Left cardiac atrium (tissue), 4 donors: Measurements from ENCODE around the gene SRSF1. TPM values are rescaled to one million over a fixed set of nuclear protein-coding genes. Genes with fewer than 3 reads are reported as not detected.
A peak's percentile ranks its signal among the peaks of the same experiment; 100 is the strongest.
"Not testable (repeated sequence)": the region's sequence is repeated elsewhere in the genome, so short reads cannot be mapped to it uniquely, and the experiment has no call there.

ENCODE experiments used
- ATAC-seq, 2 donors: fragments of 200-7000 bp; cut with Tn5 transposase; one replicate each; pipeline ENCODE4 v1.9.1; 2020; ENCODE audit warnings: mild to moderate bottlenecking in 2 of 2, moderate library complexity in 2 of 2
- DNase-seq: peaks from one replicate; pipeline ENCODE4 v3.0.0-alpha.2; 2020
- intact Hi-C, 2 donors: fragments of 100-400 bp; cut with DNase I; formaldehyde crosslinking; loops; one replicate each; pipeline versions ENCODE4 v1.14.1 to v1.15.1; 2022 to 2023
- long read RNA-seq: library from polyadenylated mRNA; unstranded; transcript quantifications from one replicate; pipeline ENCODE4 v2.0.0, GENCODE V29; 2021
- total RNA-seq, 2 donors: library from RNA; stranded (reverse); fragmentation: NEBNext Ultra II Directional; extraction: Animal tissue kit (Norgen Biotek cat#: 25700); gene quantifications; one replicate each; pipeline ENCODE4 v1.2.1, GENCODE V29; 2021
- donor health status: DM: no; HTN: yes; CAD: no.
- donor health status: DM: no; HTN: yes; CAD: no; lungs with severe emphysema.
- donor health status: DM: yes; HTN: yes; CAD: no.
- donor health status: Dilated cardiomyopathy.

The SRSF1 gene, protein sequence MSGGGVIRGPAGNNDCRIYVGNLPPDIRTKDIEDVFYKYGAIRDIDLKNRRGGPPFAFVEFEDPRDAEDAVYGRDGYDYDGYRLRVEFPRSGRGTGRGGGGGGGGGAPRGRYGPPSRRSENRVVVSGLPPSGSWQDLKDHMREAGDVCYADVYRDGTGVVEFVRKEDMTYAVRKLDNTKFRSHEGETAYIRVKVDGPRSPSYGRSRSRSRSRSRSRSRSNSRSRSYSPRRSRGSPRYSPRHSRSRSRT
- 100 to 1,000 TPM; 113 to 137 TPM for total RNA-seq
- long read RNA-seq, transcript SRSF1-201 (4 exons, 1,513 nt) = major isoform, 70 of 85 reads
- long read RNA-seq, partial matches to known transcripts = 2 of 85 reads
- long read RNA-seq, other reads (novel, unspliced or antisense) = 11 of 85 reads

DNA sequence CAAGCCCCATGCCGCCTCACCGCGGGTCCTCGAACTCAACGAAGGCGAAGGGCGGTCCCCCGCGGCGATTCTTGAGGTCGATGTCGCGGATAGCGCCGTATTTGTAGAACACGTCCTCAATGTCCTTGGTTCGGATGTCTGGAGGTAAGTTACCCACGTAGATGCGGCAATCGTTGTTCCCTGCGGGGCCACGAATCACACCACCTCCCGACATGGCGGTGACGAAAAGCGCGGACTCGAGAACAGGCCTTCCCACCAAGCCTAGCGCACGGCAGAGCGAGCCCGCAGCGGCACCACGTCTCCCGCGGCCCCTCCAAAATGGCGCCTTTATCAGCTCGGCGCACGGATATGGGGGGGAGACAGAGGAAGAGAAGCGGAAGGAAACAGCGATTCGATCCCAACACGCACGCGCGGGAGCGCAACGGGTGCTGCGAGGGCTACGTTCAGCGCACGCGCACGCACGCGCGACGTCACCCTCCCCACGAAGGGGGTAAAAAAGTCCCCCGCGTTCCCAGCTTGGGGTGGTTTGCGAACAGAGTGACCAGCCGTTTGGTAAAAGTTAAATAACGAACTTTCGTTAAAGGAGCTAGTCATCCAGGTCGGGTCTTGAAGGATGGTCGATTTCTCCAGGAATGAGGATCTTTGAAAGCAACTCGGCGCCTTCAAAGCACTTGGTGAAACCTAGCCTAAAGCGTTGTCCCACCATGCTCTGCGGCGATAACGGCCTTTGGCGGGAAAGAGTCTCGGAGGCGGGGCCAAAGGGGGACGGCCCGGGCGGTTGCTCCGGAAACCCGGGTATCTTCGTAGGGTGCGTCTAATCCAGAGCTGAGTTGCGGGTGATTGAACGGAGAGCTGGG, at the start of gene SRSF1:
Gene SRSF1, minus strand, starts transcription at position 323 of the 857 bp plus-strand sequence. Its CDS starts 109 bp downstream, at position 214.
- DNase-seq (peak; percentile 98), ATAC-seq (peak; percentile 96)
- intact Hi-C loops = loop anchor here (5.0 to 10.0 kb wide), 3 partner anchors 80 to 108 kb away; no protein-coding TSS in a partner anchor

DNA sequence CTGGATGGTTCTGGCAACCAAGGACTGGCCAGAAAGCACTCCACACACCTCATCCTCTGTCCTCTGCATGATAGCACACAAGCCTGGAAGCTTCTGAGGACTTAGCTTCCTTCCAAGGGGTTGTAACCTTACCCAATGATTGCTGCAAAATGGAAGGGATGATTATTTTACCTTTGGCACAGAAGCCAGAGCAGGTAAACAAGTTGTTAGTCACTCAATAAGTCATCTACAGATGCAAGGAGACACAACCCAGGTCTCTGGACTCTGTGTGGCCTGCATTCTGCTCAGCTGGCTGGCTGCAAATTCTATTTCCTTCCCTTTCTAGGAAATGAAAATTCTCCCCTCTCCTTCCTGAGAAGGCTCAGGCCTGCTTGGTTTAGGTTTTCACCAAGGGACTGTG, 49.4 kb upstream of the SRSF1 start:
- no peak for ATAC-seq
- intact Hi-C loops = no loop called here
- DNase-seq = no peak

DNA sequence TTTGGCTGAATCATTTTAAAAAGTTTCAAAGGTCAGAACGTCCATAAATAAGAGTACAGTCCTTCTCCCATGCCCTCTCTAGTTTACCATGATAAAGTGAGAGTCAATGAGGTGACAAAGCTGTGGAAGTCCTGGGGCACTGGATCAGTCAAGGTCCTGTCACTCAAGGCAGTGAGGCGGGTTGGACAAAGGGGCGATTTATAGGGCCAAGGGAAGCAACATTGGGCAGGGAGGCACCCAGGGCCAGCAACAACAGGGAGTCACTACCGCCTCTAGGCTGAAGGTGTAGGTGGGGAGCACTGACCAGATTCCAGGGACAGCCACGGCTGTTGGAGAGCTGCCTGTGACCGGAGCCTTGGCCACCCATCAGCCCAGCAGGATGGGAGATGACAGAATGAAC, 47.6 kb upstream of the SRSF1 start:
- intact Hi-C loops = no loop called here
- no peak for DNase-seq
- no peak for ATAC-seq

DNA sequence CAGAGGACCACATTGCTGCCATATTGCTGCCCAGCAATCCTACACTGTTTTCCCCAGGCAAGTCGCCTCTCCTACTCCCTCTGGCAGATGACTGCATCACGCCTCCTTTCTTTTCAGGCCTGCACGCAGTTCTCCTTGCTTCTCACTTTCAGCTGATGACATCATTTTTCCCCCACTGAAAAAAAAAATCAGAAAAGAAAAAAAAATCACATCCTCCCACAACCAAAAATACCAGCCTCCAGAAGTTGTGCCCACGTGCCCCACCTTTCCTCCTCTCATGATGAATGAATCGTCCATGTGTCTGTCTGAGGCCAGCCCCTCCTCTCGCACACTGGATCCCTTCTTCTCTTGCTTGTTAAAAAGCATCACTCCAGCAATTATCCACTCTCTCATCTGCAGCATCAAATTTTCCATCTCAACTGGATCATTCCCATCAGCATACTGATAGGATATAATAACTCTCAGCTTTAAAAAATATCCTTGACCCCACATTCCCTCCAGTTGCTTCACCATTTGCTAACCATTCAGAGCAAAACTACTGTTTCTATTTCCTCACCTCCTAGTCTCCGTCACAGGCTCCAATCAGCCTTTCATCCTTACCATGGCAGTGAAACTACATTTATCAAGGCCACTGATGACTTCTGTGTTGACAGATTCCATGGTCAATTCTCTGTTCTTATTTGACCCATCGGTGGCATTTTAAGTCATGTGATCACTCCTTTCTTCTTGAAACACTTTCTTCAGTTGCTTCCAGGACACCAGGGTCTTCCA, 46.1 kb upstream of the SRSF1 start:
- DNase-seq = no peak
- intact Hi-C loops = no loop called here

DNA sequence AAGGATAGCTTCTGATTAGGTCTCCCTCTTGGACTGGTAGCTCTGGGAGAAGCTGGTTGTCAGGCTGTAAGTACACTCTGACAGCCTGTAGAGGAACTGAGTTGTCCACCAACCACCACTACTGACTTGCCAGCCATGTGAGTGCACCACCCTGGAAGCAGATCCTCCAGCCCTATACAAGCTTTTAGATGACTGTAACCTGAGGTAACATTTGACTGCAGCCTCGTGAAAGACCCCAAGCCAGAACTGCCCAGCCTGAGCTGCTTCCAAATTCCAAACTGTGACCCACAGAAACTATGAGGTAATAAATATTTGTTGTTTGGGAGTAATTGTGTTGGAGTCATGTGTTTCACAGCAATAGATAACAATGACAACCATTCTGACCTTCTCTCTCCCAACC, 45.4 kb upstream of the SRSF1 start:
- DNase-seq (no peak), ATAC-seq (no peak)
- intact Hi-C loops = no loop called here

More for the DNA sequence above, 46.1 kb upstream of the SRSF1 start:
- no peak for ATAC-seq

DNA sequence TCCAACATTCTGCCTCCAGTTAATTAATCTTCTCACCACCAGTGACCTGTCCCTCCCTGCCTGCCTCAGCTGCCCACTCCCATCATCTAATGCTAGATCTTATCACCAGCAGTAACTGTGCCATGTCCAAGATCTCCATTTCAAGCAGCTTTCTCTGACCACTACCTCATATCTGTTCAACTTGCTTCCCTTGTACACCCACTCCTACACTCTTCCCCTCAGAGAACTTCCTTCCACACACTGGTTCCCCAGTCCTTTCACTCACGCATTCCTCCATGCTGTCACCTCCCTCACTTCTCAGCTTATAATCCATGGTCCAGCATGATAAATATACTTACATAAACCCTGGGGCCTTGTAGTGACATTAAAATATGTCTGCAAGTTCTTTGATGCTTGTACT, 44.4 kb upstream of the SRSF1 start:
- intact Hi-C loops = no loop called here
- ATAC-seq (no peak), DNase-seq (no peak)

DNA sequence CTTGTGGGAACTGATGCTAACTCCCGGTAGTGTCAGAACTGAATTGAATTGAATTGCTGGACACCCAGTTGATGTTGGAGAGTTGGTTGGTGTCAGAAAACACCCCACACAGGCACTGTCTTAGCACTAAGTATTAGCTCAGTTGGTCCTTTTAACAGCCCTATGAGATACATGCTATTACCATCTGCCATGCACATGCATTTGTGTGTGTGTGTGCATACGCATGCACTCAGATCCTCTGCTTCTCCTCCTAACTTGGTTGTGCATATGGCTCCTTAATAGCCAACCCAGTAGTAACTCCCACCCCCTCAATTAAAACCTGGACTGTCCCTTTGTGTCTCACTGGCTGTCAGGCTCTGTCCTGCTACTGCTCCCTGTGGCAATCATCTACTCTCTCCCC, 43.9 kb upstream of the SRSF1 start:
- DNase-seq = no peak
- intact Hi-C loops = no loop called here
- ATAC-seq = no peak

DNA sequence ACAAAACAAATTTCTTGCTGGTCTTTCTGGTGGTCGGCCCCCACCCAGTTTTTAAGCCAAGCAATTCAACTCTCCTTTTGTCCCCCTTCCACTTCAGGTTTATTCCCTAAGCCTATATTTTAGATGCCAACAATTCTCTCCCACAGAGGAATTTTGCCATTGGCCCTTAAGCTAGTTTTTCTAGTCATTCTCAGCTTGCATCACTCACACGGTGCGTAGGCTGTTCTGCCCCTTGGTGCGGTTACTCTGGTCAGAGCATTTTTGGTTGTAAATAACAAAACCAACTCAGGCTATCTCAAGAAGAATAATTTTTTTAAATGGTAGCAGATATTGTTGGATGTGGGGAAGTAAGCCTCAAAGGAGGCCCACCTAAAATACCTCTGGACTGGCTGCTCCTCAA, 42.5 kb upstream of the SRSF1 start:
- DNase-seq = no peak
- ATAC-seq = no peak
- intact Hi-C loops = no loop called here

DNA sequence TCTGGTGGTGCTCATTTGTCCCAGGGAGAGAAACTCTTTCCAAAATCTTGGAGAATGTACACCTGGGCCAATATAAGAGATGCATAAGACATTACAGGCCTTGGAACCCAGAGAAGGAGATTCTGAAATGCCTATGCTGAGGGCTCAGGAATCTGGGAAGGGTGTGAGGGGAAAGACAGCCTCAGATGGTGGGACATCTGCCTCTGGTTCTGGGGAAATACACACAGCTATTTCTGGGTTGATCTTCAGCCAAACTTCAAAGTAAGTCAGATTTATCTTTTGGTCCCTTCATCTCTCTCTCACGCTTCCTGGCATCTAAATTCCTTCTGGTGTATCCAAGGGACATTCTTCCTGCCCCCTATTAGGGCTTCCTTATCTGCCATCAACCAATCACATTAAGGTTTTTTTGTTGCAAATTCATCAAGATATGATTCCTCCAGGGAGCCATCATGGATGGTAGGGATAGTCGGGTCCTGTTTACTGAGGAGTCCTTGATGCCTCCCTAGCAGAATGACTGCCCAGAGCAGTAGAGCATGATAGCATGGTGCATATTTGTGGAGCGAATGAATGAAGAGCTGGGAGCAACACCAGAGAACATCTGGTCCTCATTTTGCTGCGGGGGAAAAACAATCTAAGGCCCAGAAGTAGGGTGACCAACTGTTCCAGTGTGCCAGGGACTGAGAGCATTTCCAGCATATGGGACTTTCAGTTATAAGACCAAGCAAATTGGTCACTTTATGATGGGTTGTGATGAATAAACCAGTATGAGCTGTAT, 40.5 kb upstream of the SRSF1 start:
- intact Hi-C loops = no loop called here
- no peak for ATAC-seq
- DNase-seq = no peak

DNA sequence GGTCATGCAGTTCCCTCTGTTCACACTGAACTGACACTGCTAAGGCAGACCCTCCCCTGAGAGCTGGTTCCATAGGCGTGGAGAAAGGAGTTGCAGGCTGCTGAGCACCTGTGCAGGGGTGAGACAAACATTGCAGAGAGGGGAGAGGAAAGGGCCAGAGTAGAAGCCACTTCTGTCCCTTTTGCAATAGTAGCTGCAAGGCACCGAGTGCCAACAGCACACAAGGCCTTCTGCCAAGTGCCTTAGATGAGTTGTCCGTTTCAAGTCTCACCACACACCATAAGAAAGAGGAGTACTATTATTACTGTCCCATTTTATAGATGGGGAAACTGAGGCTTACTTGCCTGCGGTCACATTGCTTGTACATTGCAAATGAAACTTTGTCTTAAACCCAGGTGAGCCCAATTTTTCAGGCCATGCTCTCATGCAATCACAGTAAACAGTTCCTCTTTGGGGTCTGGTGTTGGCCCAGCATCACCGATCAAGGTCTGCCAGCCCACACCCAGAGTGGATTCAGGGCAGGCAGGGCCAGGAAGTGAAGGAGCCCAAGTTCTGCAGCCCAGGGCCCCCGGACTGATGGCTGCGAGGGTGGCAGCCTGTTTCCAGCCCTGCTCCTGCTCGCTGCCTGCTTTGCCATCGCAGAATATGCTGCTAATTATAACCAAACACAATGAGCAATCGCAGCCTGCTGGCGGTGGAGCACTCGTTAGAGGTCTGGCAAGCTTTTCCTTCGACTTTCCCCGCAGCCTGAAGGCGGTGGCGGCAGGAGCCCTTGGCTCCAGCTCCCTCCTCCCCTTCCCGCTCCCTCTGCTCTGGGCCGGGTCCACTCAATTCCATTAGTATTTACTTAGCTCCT, 39.4 kb upstream of the SRSF1 start:
- DNase-seq (no peak), ATAC-seq (peak; percentile 67 to 68)
- intact Hi-C loops = no loop called here

DNA sequence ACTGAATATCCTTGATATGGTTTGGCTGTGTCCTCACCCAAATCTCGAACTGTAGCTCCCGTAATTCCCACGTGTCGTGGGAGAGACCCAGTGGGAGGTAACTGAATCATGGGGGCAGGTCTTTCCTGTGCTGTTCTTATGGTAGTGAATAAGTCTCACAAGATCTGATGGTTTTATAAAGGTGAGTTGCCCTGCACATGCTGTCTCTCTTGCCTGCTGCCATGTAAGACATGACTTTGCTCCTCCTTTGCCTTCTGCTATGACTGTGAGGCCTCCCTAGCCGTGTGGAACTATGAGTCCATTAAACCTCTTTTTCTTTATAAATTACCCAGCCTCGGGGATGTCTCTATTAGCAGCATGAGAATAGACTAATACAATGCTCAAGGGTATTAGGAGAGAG, 37.2 kb upstream of the SRSF1 start:
- ATAC-seq, intact Hi-C loops, DNase-seq: not testable (repeated sequence)

DNA sequence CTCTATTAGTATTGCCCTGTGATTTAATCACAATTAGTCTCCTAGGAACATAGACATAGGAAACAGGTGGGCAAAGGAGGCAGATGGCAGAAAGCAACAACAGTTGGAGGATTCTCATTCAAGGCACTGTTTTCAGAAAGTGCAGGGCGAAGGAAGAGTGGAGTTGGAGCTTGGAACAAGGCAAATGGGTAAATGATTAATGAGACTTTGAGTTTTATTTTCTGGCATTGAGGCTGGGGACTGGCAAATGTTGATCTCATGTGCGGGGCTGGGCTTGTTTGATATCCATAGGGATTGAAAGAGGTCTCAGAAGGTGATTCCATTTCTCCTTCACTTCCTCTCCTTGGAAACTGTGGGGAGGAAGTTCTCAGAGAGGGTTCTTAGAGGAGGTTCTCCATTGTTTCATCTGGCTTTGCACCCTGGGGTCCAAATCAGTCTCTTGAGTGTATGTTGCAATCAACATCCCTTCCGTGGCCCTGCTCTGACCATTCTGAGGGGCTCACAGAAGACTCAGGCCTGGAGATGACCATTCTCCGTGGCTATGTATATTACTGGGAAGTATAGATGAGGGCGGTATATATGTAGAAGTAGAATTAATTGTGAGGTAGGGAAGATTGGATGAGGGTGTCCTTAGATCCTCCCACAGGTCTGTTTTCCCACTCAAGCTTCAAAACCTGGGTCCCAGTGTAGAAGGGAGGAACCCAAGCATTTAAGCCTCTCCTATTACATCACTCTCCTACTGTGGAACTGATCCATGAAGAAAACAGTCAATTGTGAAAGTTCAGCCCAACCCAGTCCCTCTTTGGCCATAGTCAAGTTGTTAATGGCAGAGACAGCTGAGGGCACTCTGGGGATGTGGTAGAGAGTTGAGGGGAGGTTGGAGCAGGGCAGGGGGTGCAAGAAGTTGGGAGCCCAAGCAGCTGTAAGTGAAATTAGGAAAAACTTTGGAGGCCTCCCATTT, 36.5 kb upstream of the SRSF1 start:
- ATAC-seq (no peak), DNase-seq (no peak)
- intact Hi-C loops = no loop called here

DNA sequence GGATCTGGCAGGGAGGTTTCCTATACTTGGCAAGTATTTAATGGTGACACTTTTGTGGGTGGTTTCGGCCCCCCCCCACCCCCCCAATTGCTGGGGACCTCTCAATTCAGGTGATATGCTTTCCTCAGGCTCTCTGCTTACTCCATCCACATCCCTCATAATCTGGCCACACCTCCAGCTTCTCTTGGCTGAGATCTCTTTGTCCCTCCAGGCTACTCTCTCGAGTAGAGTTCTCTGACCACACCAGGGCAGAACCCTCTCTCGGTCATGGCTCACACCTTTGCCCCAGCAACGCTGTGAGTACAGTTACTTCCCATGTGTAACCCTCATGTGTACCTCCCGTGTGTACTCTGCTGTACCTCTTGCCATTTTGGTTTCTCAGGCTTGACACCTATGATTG, 34.1 kb upstream of the SRSF1 start:
- intact Hi-C loops = no loop called here
- no peak for DNase-seq
- ATAC-seq = no peak

DNA sequence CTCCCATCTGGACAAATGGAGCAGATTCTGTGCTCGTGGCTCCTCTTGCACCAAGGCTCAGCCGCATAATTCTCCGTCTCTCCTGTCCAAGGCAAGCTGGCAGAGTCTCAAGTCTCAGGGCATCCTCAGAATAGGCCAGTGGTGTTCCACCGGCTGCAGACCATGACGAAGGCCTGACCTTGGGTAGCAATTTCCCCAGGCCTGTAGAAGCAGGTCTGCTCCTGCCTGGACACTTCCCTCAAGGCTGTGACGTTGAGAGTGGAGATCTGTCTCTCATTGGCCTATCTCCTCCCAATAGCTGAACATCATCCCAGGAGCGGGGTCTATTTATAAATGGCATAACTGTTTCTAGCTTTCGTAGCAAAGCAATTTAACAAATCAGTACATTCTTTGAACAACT, 33.3 kb upstream of the SRSF1 start:
- intact Hi-C loops = no loop called here
- DNase-seq (no peak), ATAC-seq (no peak)

DNA sequence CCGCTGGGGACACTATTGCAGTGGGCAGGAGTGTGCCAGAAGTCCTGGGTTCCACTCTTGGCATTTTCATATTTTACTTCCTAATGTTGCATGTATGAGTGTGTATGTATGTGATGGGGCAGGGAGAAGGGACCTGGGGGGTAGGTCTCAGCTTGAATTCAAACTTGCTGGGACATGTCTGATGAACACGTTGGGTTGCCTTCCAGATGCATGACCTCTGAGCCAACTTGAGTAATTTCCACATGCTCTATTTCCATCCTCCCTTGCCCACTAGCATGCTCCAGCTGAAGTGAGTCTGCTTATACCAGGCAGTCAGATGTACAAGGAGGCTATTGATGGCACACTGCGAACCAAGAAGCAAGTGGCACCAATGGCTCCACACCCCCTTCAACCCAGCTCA, 32.9 kb upstream of the SRSF1 start:
- ATAC-seq (no peak), DNase-seq (no peak)
- intact Hi-C loops = no loop called here

DNA sequence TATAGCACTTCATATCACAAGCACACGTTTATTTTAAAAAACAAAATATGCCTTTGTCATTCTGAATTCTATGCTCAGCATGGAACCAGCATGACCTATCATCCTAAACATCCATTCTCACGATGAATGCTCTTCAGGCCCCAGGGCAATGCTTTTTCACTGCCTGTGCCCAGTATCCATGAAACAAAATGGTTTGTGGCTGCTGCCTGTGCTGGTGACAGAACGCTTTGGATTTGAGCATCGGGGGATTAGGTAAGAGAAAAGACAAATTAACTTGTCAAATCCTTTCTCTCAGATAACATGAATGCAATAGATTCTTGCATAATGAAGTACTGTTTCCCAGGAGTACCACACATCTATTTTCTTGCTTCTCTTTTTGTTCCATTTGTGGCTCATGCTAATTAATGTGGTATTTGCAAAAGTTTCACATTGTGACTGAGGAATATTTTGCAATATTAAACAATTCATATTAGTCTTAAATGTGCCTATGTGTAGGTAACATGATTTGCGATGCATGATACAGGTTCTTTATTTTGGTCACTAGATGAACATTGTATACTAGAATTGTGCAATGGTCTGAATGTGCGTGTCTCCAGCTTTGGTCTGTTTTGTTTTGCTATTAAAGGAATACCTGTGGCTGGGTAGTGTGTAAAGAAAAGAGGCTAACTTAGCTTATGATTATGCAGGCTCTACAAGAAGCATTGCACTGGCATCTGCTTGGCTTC, 25.8 kb upstream of the SRSF1 start:
- intact Hi-C loops = no loop called here
- ATAC-seq (no peak), DNase-seq (no peak)
